GM06990 (cell line): ENCODE measurements around the gene GASK1B.

Experiments
- DNase-seq: peaks from one replicate; pipeline ENCODE4 v3.0.0-alpha.2; 2011; ENCODE audit not compliant: insufficient read length; ENCODE audit errors: extremely low read depth
- H3K27me3 ChIP-seq: replicated peaks from 2 replicates; pipeline ENCODE4 v1.6.0; 2011; ENCODE audit warnings: low read length; ENCODE audit not compliant: control insufficient read depth, insufficient read depth
- H3K36me3 ChIP-seq: 2 replicates; pipeline ENCODE4 v1.5.1; 2011; ENCODE audit warnings: low read length; ENCODE audit not compliant: control insufficient read depth, insufficient read depth
- H3K4me3 ChIP-seq: replicated peaks from 2 replicates; pipeline ENCODE4 v1.5.1; 2011; ENCODE audit warnings: low read depth, mild to moderate bottlenecking, control low read depth, low read length
- TF ChIP-seq, protein P1 (sequence below): IDR thresholded peaks from 2 replicates; pipeline ENCODE4 v1.5.1; 2011; ENCODE audit warnings: low read length, control low read depth, mild to moderate bottlenecking, inconsistent platforms; ENCODE audit not compliant: insufficient read depth, poor library complexity, severe bottlenecking

GASK1B gene

DNA sequence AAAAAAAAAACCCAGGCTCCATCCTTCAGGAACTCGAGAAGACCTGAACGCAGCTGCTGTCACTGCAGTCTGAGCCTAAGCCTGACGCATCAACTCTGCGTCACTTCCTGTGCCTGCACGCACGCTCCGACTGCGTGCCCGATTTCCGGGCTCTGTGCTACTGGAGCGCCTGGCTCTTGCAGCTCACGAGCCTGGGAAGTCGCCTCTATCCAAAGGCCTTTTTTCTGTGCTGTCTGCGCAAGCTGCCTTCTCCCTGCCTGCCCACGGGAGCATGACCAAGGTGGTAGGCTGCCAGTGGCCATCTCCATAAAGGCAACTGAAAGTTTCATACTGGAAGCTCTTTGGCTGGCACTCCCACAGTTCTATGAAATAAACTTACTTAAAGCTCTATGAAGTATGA, 9.9 kb upstream of the GASK1B start:
- no peak for DNase-seq
- H3K27me3 ChIP-seq: no peaks in the 10 kb centered on the region
- no peak overlapping the region for H3K4me3 ChIP-seq
- TF ChIP-seq, protein P1, sequence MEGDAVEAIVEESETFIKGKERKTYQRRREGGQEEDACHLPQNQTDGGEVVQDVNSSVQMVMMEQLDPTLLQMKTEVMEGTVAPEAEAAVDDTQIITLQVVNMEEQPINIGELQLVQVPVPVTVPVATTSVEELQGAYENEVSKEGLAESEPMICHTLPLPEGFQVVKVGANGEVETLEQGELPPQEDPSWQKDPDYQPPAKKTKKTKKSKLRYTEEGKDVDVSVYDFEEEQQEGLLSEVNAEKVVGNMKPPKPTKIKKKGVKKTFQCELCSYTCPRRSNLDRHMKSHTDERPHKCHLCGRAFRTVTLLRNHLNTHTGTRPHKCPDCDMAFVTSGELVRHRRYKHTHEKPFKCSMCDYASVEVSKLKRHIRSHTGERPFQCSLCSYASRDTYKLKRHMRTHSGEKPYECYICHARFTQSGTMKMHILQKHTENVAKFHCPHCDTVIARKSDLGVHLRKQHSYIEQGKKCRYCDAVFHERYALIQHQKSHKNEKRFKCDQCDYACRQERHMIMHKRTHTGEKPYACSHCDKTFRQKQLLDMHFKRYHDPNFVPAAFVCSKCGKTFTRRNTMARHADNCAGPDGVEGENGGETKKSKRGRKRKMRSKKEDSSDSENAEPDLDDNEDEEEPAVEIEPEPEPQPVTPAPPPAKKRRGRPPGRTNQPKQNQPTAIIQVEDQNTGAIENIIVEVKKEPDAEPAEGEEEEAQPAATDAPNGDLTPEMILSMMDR: no peak
- H3K36me3 ChIP-seq: no peaks in the 10 kb centered on the region

- no peak overlapping the region for H3K4me3 ChIP-seq
- H3K36me3 ChIP-seq: no peaks in the 10 kb centered on the region
- TF ChIP-seq, protein P1: no peak
- DNase-seq: no peak
- no peaks in the 10 kb centered on the region for H3K27me3 ChIP-seq
These were observed 9.1 kb upstream of the GASK1B start for GRCh38 chr4:158181906-158182305.

- Histone ChIP-seq H3K27me3 (no peaks in the 10 kb centered on the region), H3K4me3 (no peak overlapping the region), H3K36me3 (no peaks in the 10 kb centered on the region)
- DNase-seq: no peak
- TF ChIP-seq, protein P1: no peak
These were observed 6.6 kb upstream of the GASK1B start for GRCh38 chr4:158179465-158179864.

GRCh38 chr4:158176776-158177175, 4.0 kb upstream of the GASK1B start:
- H3K27me3 ChIP-seq: no peaks in the 10 kb centered on the region
- DNase-seq: no peak
- TF ChIP-seq, protein P1: no peak
- no peaks in the 10 kb centered on the region for H3K36me3 ChIP-seq
- H3K4me3 ChIP-seq: no peak overlapping the region

DNA sequence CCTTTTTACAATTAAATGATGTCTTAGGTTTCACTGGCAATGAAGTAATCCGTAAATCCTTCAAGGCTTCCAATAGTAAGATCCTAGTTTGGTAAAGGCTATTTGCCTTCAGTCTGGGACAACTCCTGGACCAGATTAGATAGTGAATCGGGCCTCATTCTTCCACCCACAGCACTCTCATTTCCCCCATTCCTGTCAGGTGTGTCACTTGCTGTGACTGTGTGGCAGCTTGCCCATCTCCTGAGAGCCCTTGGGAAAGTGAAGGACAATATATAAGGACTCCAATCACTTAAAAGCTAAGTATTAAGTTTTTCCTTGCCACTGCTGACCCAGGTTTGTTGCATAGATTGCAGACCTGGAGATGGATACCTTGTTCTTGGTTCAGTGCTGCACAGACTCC, 3.3 kb upstream of the GASK1B start:
- TF ChIP-seq, protein P1: no peak
- no peak for DNase-seq
- Histone ChIP-seq H3K27me3 (no peaks in the 10 kb centered on the region), H3K4me3 (no peak overlapping the region), H3K36me3 (no peaks in the 10 kb centered on the region)
